SIG-M5 treated with dmso at 0.1 percent for 504 hours (cell line): ENCODE data around the gene CASP14.
A peak's percentile ranks its signal among the peaks of the same experiment; 100 is the strongest.
"Not testable (repeated sequence)": the region's sequence is repeated elsewhere in the genome, so short reads cannot be mapped to it uniquely, and the experiment has no call there.

Experiments
- DNase-seq: peaks from one replicate; lab custom pipeline; 2025; ENCODE audit not compliant: unreplicated experiment; lab: John Stamatoyannopoulos, UW

CASP14 gene

DNA sequence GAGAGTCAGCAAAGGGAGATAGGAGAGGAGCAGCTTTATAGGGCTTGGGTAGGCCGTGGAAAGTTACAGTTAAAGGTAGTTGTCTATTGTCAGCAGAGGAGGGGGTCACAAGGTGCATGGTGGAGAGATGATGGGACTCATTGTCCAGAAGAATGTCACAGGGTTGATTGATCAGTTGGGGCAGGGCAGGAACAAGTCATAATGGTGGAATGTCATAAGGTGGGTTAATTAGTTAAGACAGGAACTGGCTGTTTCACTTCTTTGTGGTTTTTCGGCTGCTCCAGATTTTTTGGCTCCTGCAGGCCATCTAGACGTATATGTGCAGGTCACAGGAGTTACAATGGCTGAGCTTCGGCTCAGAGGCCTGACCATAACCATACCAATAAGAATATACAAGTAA is 21.1 kb downstream of the CASP14 start:
- DNase-seq = not testable (repeated sequence)

DNA sequence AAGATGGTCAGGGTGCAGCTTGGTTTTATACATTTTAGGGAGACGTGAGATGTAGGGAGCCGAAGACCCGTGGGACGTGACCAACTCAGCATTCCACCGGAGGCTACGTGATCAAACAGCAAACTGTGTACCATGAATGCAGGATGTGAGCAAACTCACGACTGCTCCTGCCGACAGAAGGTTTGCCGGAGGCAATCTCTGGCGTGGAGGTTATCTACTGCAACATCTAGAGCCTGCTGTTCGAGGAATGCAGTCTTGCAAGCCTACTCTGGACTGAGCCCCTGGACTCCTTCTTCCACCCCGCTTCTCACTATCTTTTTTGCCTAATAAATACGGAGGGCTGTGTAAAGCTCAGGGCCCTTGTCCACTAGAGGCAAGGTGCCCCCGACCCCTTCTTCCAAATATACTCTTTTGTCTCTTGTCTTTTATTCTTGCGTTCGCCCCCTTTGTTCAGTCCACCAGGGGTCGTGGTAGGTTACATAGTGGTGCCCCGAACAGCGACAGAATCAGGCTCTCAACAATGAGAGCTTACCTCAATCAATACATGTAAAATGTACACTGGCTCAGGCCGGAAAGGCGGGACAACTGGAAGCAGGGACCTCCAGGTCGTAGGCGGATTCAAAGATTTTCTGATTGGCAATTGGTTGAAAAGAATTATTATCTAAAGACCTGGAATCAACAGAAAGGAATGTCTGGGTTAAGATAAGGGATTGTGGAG is 23.8 kb downstream of the CASP14 start:
- peak; percentile 48 for DNase-seq

DNA sequence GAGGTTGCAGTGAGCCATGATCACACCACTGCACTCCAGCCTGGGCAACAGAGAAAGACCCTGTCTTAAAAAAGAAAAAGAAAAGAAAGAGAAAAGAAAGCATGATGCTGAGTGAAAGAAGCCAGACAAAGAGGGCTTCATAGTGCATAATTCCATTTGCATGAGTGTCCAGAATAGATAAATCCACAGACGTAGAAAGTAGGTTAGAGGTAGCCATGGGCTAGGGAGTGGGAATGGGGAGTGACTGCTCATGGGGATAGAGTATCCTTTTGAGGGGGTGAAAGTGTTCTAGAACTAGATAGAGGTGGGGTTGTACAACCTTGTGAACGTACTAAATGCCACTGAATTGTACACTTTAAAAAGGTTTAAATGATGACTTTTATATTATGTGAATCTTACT is 25.1 kb downstream of the CASP14 start:
- no peak for DNase-seq

DNA sequence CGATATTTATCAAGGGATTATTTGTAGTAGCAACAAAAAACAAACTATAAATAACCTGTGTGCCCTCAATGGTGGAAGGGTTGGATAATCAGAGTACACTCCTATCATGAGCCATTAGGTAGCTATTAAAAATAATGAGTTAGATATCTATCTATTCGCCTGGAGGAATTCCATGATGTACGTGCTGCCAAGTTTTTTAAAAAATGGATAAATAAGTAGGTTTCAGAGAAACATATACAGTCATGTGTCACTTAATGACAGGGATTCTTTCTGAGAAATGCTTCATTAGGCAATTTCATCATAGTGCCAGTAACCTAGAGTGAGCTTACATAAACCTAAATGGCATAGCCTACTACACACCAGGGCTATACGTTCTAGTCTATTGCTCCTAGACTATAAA is 26.5 kb downstream of the CASP14 start:
- no peak for DNase-seq

DNA sequence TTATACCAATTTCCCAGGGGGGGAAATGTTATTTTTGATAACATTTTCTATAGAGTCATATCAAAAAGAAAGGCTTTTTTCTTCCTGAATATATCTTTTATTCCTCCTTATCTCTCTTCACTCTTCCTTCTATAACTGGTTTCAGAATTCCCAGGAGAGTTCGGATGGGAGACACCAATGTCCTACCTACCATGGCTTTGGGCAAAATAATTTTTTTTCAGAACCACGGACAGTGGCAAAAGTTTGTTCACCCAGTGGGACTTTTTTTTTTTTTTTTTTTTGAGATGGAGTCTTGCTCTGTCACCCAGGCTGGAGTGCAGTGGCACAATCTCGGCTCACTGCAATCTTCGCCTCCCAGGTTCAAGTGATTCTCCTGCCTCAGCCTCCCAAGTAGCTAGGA is 30.7 kb downstream of the CASP14 start:
- DNase-seq = not testable (repeated sequence)

DNA sequence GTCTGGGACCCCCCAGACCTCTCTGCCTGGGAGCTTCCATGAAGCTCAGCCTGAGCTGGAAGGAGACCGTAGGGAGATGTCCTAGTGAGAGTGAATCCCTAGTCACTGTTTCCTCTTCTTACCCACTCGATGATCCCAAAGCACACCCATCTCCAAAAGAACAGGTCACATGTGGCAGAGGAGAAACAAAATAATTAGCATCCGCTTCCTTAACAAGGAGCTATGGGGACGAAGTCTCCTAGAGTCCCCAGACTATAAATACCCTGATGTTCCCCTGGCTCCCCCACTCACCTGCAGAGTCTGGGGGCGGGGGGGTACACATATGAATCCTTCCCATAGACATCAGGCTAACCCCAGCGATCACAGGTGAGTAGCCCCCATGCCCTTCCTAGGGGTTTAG is 32.6 kb downstream of the CASP14 start, which contains the start of gene OR1I1:
Gene OR1I1 (plus strand): TSS at position 301 of the 400 bp plus-strand sequence. CDS start 4,855 bp downstream, outside the sequence.
- DNase-seq = no peak

DNA sequence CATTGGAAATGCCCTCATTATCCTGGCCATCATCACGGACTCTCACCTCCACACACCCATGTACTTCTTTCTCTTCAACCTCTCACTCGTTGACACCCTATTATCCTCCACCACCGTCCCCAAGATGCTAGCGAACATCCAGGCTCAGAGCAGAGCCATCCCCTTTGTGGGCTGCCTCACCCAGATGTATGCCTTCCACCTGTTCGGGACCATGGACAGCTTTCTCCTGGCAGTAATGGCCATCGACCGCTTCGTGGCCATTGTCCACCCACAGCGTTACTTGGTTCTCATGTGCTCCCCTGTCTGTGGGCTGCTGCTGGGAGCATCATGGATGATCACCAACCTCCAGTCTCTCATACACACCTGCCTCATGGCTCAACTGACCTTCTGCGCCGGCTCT is 37.9 kb downstream of the CASP14 start:
- no peak for DNase-seq

DNA sequence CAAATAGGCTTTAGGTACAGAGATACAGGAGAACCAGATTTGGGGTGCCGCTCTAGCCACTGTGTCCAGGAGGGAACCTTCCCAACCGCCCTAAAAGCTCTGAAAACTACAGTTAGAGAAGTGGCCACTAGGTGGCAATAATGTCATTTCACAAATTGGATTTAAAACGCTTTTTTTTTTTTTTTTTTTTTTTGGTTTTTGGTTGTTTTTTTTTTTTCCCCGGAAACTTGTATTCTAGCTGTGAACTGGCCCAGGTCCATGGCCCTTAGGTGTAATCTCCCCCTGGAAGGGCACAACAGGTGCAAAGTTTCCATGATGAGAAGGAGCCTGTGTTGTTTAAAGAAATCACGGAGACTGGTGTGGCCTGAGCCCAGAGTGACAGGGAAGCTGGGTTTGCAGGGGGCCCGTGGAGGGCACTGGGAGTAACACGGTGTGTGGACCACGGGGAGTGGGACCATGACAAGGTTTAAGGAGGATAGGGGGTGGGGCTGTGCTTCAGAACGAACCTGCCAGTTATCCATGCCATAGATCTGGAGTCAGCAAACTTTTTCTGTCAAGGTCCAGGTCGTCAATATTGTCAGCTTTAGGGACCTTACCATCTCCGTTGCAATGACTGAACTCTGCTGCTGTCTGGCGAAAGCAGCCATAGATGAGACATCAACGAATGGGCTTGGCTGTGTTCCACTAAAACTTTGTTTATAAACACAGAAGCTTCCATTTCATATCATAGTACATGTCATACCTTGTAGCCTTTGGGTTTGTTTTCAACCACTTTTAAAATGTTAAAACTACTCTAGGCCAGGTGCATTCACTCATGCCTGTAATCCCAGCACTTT is 42.9 kb downstream of the CASP14 start:
- DNase-seq = peak; percentile 54

DNA sequence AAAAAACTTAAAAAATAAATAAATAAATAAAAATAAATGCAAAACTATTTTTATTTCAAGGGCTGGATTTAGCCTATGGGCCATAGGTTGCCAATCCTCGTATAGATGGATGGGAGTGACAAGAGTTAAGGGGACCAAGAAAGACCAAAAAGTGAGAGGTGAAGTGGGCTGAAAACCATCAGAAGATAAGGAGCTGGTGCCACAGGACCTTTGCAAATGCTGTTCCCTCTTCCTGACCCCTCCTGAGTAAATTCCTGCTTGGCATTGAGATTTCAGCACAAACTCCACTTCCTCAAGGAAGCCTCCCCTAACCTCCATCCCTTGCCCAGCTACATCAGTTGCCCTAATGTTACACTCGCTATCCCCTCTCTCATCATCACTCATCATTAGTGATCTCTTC is 43.7 kb downstream of the CASP14 start:
- no peak for DNase-seq

DNA sequence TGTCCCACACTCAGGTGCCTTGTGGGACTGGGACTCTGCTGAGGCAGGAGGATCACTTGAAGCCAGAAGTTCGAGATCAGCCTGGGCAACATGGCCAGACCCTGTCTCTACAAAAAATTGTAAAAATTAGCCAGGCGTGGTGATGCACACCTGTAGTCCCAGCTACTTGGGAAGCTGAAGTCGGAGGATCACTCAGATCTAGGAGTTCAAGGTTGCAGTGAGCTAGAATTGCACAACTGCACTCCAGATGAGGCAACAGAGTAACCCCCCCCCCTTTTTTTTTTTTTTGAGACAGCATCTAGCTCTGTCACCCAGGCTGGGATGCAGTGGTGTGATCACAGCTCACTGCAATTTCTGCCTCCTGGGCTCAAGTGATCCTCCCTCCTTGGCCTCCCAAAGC is 46.9 kb downstream of the CASP14 start:
- no peak for DNase-seq

DNA sequence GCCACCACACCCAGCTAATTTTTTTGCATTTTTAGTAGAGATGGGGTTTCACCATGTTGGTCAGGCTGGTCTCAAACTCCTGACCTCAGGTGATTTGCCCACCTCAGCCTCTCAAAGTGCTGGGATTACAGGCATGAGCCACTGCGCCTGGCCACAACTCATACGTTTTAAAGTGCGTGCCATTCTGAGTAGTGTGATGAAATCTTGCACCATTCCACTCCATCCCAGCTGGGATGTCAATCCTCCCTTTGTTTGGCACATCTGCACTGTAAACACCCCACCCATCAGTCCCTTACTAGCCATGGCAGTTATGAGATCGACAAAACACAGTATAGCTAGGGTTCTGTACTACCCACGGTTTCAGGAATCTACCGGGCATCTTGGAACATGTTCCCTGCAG is 48.7 kb downstream of the CASP14 start:
- not testable (repeated sequence) for DNase-seq

DNA sequence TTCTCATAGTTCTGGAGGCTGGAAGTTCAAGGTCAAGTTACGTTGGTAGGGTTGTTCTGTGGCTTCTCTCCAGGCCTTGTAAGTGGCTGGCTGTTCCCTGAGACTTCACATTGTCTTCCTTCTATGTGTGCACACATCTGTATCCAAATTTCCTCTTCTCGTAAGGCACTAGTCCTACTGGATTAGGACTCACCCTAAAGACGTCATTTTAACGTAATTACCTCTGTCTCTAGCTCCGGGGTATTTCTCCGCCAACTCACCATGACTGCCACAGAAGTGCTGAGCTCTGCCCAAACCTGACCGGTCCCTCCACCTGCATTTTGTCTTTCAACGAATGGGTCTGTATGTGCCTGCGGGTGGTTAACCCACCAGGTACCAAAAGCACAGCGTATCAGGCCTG is 49.2 kb downstream of the CASP14 start:
- DNase-seq = no peak

DNA sequence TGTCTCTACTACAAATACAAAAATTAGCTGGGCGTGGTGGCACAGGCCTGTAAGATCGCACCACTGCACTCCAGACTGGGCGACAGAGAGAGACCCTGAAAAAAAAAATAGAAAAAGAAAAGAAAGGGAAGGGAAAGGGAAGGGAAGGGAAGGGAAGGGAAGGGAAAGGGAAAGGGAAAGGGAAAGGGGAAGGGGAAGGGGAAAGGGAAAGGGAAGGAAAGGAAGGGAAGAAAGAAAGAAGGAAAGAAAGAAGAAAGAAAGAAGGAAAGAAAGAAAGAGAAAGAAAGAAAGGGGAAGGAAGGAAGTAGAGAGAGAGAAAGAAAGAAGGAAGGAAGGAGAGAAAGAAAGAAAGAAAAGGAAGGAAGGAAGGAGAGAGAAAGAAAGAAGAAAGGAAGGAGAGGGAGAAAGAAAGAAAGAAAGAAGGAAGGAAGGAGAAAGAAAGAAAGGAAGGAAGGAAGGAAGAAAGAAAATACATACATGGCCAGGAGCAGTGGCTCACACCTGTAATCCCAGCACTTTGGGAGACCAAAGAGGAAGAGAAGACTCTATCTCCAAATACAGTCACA is 49.8 kb downstream of the CASP14 start:
- no peak for DNase-seq

DNA sequence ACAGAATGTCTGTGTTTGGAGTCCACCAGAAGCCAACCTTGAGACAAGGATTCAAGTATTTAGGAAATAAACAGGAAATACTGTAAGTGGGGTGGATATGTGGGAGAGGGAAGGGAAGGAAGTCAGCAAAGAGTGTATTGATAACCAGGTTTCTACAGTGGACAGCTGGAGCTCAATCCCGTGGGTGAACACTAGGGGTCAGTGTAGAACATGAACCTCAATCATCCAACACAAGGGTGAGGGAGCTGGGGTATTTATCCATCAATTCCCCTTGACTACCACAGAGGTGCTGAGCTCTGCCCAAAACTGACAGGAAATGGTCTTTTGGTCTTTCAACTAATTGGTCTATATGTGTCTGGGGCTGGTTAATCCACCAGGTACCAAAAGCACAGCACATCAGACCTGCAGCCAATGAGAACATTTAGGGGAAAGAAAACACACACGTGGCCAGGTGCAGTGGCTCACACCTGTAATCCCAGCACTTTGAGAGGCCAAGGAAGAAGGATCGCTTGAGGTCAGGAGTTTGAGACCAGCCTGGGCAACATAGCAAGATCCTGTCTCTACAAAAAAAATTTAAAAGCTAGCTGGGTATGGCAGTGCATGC is 52.3 kb downstream of the CASP14 start:
- peak; percentile 39 for DNase-seq

DNA sequence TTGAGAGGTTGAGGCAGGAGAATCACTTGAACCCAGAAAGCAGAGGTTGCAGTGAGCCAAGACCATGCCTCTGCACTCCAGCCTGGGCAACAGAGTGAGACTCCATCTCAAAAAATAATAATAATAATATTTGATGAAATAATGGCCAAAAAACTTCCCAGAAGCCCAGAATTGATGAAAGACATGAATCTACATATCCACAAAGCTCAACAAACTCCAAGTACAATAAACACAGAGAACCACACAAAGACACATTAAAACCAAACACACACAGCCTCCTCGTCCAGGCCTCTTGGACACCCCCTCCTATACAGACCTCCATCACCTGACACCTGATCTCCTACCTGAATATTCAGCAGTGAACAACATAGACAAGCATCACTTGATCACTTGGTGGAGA is 54.7 kb downstream of the CASP14 start:
- DNase-seq = no peak

DNA sequence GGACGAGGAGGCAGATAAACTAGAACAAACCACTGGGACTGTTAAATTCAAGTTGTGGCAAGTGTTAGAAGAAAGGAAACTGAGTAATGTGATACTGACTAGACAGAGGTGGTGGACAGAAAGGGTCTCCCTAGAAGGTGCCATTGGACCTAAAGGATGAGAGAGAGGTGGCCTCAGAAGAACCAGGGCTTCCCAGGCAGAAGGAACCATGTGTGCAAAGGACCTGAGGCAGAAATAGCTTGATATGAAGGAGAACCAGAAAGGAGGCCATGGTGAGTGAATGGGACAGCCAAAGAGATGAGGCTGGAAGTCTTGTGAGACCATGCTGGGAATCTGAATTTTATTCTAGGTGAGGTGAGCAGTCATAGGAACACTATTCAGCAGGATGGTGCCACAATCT is 55.1 kb downstream of the CASP14 start:
- DNase-seq = no peak

DNA sequence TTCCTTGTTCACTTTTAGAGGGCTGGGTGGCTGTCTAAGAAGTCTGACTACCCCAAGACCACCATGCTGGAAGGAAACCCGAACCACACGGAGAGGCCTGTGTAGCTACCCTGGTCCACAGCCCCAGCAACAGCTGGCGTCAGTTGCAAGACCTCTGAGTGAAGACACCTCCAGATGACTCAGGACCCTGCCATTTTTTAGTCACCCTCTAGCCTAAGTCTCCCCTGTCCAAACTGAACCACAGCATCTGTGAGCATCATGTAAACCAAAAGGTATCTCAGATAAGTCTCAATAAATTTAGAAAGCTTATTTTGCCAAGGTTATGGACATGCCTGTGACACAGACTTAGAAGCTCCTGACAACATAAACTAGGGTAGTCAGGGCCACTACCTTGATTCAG is 55.8 kb downstream of the CASP14 start:
- DNase-seq = no peak

DNA sequence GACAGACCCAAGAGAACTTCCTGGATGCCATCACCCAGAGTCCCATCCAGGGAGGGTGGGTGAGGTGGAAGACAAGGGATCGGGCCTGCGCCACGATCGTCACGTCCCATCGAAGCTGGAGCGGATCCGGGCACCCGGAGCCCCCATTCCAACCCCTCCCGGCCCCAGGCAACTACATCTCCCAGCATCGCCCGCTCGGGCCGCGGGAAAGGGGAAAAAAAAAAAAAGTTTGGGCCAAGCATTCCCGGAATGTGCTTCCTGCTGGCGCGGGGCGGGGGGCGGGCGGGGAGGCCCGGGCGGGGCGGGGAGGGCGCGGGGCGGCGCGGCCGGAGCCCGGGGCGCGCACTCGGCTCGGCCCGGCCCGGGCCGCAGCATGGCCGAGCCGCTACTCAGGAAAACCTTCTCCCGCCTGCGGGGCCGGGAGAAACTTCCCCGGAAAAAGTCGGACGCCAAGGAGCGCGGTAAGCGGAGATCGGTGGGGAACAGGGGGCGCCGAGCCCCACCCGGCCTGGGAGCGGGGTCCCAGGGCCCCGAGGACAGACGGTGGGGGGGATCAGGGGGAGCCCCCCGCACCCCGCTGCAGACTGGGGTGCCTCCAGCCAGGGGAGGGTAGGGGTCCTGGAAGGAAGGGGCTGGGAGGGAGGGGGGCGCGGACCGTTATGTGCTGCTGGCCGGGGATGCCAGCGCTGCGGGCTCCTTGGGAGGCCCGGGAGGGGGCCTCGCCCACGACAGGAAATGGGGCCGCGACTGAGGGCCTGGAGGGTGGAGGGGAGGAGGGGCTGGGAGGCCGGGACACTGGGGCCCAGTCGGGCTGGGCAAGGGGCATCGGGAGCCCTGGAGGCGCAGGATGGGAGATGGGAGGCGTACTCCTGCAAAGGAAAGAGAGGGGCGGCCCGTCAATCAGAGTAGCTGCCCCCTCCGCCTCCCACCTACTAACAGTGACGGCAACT is 58.1 kb downstream of the CASP14 start, which contains the start of gene SYDE1:
Gene SYDE1 (plus strand): TSS at position 341 of the 950 bp plus-strand sequence. CDS start 33 bp downstream, at position 374.
- no peak for DNase-seq
